Measurements from ENCODE around the gene RAB14.

The RAB14 gene

DNA sequence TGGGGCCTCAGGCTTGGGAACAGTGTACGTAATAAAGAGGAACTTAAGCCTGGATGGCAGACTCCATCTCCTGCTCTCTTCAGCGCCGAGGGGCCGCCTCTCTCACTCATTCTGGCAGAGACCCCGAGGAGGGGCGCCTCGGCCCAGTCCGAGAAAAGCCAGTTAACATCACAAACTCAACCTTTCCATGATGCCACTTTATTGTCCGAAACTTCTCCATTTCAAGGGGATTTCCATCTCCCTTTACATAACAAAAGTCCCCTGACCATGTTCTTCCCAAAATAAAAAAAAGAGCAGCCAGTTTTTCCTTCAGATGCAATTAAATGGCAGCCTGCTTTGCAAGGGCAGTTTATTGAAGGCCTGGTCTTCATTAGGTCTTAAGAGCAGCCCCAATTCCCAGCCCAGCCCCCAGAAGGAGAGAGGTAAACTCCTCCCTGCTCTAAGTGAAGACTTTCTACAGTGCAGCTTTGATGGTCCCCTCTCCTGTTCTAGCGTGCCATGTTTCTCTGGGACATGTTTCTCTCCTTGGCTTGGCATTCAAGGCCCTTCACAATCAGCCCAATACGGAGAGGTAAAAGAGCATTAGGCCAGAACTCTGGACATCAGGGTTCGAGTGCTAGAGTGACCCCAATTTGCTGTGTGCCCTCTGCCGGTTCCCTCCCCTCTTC lies 19.5 kb upstream of the RAB14 start:
- in situ Hi-C loops (cut with HindIII; ENCODE audit: low sequenced_read_pairs), result no loop called here

DNA sequence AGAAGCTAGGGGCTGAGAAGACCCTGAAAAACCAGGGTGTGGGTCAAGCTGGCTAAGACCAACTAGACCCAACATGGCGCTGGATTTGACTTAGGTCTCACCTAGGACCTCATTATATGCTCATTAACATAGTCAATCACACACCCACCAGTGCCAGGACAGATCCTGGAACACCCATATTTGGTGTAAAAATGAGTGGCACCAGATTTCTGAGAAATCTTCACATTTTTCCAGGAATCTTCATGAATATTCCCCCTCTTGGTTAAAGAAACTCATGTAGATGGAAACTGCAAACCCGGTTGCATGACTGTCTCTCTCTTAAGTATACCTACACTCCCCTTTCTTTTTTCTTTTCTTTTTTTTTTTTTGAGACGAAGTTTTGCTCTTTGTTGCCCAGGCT lies 17.9 kb upstream of the RAB14 start:
- in situ Hi-C loops (cut with HindIII; ENCODE audit: low sequenced_read_pairs), result no loop called here

DNA sequence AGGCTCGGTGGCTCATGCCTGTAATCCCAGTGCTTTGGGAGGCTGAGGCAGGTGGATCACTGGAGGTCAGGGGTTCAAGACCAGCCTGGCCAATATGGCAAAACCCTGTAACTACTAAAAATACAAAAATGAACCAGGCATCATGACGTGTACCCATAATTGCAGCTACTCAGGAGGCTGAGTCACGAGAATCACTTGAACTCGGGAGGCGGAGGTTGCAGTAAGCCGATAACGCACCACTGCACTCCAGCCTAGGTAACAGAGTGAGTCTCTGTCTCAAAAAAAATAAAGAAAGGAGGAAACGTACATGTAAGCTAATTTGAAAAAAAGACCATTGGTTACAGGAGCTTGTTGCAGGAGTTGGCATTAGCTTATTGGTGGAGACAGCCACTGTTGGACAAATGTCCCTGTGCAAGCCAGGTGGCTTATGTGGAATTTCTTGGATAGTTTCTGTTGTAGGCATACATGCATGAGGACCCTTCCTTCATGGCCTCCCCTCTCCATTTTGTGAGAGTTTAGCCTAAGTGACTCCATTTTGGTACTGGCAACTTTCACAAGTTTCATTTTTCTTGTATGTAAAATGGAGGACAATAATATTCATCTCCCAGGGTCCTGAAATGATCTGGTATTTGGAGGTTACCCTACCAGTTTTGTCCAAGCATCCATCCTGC lies 16.8 kb upstream of the RAB14 start:
- in situ Hi-C loops (cut with HindIII; ENCODE audit: low sequenced_read_pairs), result no loop called here

DNA sequence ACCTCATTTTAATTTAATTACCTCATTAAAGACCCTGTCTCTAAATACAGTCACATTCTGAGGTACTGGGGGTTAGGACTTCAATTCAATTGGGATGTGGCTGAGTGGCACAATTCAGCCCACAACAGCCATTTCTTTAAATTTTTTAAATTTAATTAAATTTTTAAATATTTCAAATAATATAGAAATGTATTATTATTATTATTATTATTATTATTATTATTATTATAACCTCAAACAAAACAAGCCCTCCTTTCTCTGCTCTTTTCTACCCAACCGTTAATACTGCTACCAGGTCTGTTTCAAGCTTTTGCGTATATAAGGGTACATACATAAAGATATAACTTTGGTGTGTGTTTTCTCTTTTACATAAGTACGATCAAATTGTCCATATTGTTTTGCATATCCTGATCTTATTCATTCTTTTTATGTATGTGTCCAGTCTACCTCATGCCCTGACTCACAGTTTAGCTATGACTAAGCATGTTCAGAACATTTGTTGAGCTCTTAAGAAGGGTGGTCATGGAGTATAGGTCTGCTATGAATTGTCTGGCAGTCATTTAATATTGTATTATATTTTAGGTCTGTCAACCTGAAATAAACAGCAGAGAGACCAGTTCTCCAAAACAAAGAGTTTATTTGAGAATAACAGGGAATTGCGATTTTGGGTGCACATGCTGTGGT lies 16.1 kb upstream of the RAB14 start:
- in situ Hi-C loops (cut with HindIII; ENCODE audit: low sequenced_read_pairs), result no loop called here

DNA sequence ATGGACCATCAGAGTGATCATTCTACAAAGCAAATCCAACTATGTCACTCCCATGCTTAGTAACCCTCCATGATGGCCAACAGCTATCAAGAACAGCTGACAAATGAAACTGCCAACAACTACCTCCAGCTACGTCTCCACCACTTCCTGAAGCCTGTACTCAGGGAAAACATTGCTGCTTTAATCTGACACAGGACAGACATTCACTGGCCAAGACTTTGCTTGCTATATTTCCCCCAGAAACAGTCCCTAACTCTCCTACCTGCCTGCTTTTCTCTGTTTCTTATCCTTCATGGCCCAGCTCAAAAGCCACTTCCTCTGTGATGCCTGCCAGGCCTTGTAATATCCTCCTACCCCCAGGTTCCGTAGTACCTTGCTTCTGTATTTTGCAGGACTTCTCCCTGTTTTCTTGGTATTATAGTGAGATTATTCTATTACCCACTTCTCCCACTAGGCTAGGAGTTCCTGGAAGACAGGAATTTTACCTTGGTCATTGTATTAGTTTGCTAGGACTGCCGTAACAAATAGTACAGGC lies 14.7 kb upstream of the RAB14 start:
- in situ Hi-C loops (cut with HindIII; ENCODE audit: low sequenced_read_pairs), result no loop called here

DNA sequence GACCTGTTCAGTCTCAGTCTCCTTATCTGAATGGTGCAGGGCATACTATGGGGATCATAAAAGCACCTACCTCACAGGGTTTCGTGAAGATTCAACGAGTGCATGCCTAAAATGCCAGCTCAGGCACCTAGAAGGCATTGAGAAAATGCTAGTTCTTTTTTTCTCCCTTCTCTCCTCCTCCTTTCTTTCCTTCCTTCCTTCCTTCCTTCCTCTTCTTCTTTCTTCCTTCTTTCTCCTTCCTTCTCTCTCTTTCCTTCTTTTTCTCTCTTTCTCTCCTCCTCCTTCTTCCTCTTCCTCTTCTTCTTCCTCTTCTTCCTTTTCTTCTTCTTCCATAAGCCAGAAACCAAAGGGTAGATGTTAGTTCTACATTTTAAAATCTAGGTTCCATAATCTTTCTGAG lies 12.3 kb upstream of the RAB14 start:
- in situ Hi-C loops (cut with HindIII; ENCODE audit: low sequenced_read_pairs), result no loop called here

DNA sequence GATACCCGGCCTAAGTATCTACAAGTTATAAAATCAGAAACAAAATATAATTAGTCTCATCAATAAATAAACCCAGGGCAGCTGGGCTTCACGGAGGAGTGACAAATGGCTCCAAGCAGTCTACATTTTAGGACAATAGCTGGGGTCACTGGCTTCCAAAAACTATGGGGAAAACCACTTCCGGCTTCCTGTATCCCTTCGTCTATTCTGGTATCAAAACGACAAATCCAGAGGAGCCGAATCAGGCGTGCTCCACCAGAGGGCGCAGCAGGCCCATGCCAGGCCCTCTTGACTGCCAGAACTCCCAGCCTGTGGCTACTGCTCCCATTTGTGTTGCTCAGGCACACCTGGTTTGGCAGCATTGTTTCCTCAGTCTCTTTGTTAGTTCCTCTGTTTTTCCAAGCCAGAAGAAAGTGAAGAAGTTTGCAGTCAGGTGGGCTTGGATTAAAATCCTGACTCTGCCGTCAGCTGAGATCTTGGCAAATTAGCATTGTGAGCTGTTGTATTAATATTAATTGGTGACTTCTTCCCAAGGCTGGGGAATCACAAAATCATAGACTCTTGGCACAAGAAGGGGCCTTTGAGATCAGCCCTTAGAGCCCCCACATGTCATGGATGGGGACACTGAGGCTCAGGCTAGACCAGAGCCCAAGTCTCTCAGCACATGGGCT lies 11.6 kb upstream of the RAB14 start:
- in situ Hi-C loops (cut with HindIII; ENCODE audit: low sequenced_read_pairs), result no loop called here

DNA sequence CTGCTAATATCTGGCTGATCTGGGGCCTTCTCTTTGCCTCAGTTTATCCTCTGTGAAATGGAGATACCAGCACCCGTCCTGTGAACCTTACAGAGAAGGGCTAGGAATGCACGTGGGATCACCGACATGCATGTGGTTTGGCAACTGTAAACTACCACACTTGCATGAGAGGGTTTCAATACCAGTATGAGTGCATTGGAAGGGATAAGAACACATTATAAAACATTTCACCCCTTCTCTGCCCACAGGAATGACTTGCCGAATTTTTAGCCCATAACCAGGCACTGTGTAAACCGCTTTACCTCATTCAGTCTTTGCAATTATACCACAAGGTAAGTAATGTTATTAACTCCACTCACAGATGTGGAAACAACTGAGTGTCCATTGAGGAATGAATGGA lies 8.9 kb upstream of the RAB14 start:
- in situ Hi-C loops (cut with HindIII; ENCODE audit: low sequenced_read_pairs), result no loop called here

DNA sequence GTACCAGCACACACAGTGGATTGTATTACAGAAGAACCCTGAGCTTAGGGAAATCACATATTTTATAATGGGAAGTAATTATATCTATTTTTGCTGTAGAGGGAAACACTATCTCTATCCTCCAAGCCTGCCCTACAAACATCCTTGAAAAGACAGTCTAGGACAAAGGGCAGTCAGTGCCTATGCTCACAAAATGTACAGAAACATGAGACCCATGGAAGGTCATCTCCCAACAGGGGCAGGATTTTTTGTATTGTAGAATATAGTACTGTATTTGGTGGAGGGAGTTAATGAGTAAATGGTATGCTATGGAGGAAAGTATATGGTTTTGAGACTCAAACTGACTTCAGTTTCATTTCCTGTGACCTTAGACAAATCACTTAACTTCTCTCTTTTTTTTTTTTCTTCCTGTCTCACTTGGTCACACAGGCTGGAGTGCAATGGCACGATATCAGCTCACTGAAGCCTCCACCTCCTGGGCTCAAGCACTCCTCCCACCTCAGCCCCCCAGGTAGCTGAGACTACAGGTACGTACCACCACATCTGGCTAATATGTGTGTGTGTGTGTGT lies 5.8 kb upstream of the RAB14 start:
- in situ Hi-C loops (cut with HindIII; ENCODE audit: low sequenced_read_pairs), result no loop called here

DNA sequence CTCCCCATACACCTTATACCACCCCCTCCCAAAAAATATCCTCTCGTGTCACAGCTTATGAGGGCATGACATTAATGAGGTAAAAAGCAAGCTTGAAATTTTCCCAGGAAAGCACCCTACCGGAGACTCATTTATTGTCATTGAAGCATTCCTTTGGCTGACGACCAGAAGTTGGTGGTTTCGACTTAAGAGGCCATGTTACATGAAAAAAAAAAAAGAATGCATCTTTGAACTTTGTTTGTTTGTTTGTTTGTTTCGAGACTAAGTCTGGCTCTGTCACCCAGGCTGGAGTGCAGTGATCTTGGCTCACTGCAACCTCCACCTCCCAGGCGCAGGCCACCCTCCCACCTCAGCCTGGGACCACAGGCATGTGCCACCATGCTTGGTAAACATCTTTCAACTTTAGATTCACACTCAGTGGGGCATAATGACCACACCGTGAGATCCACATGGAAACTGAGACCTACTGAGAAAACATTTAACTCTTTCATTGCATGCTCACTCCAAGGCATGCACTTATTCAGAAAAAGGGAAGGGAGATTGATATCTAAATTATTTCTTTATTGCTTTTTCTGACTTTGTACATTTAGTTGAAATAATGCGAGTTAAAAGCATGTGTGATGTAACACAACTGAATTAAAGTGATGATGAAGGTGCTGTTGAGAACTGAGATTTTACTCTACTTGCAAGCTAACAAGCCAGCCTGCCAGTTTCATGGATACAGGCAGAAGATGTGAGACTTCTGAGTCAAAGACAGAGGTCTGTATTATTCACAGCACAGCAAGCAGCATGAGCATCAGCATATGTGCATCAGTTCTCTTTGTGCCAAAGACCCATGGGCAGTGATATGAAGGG lies 5.1 kb upstream of the RAB14 start:
- in situ Hi-C loops (cut with HindIII; ENCODE audit: low sequenced_read_pairs), result no loop called here

DNA sequence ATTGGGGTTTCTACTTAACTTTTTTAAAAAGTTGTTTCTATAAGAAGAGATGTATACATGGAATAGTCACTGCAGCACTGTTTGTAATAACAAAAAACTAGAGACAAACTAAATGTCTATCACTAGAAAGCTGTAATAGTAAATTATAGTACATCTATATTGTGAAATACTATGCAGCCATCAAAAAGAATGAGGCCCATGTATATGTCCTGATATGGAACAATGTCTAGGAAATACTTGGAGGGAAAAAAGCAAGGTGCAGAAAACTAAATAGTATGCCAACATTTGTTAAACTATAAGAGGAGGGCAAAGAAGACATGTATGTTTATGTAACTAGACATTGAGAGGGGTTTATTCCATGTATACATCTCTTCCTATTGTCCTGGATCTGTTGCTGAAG lies 2.9 kb upstream of the RAB14 start:
- in situ Hi-C loops (cut with HindIII; ENCODE audit: low sequenced_read_pairs), result no loop called here

DNA sequence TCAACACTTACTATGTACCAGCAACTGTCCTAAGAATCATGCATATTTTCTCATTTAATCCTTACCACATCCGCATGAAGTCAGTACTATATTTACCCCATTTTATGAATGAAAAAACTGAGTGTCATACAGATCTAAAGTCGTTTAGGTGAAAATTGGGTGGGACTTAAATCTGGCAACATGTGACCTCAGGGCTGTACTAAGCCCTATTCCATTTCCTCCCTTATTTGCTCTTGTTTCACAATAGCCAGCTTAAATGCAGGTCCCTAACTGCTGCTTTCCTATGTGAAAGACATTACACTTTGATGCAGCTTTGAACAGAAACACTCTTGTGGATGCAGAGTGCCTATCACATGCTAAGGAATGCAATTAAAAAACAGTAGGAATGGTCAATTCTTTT lies 2.5 kb upstream of the RAB14 start:
- in situ Hi-C loops (cut with HindIII; ENCODE audit: low sequenced_read_pairs), result no loop called here

DNA sequence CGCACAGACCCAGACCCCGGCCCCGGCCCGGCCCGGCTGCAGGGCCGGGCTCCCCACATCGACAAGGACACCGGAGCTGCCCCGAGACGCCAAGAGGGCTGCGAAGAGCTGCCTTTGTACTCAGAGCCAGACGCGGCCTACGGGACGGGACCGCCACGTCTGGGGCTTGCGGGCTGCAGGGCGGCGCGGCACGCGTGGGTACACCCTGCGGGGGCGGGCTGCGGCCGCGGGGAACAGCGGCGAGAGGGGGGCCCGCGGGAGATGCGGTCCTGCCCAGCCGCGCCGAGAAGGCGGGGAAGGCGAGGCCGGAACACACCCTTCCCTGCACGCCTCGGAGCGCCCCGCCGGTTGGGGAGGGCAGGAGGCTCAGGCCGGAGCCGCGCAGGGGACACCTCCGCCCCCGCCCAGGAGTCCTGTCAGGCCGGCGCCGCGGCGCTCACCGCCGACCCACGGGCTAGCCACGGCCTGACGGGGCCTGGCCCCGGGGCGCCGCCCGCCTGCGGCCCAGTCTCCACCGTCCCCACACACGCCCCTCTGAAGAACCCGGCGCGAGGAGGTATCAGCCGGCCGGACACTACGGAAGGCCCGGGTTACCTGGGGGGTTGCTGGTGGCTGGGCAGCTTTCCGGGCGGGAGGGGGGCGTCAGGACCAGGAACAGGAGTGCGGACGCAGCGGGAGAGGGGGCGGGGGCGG lies 478 bp downstream of the RAB14 start:
- in situ Hi-C loops (cut with HindIII; ENCODE audit: low sequenced_read_pairs), result no loop called here

DNA sequence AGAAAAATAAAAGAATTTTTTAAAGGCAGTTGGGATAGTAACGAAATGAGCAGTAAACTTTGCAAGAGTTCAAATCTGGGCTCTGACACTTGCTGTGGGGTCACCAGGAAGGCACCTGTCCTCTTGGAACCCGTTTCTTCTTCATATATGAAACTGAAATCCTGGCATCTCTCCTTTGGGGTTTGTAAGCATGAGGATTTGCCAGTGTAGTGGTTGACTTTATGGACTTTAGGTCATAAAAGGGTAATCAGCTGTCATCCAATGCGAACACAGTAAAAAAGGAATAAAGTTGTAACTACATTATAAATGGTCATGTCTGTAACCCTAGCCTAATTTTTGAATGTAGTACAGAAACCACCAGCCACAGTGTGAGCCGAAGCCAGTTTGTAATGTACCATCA lies 1.3 kb downstream of the RAB14 start:
- in situ Hi-C loops (cut with HindIII; ENCODE audit: low sequenced_read_pairs), result no loop called here

DNA sequence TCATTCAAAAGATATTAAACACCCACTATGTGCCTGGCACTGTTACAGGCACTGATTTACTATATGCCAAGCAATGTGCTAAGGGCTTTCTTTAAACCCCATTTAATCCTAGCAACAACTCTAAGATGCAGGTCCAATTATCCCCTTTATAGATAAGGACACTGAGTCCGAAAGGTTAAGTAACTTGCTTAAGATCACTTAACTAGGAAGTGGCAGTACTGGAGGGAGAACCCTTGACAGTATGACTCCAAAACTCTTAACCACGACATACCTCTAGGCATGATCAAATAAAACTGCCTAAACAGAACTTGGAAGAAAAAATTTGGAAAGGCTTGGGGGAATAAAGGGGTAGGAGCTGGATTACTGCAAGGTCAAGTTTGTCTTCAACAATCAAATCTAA lies 1.7 kb downstream of the RAB14 start:
- in situ Hi-C loops (cut with HindIII; ENCODE audit: low sequenced_read_pairs), result no loop called here

DNA sequence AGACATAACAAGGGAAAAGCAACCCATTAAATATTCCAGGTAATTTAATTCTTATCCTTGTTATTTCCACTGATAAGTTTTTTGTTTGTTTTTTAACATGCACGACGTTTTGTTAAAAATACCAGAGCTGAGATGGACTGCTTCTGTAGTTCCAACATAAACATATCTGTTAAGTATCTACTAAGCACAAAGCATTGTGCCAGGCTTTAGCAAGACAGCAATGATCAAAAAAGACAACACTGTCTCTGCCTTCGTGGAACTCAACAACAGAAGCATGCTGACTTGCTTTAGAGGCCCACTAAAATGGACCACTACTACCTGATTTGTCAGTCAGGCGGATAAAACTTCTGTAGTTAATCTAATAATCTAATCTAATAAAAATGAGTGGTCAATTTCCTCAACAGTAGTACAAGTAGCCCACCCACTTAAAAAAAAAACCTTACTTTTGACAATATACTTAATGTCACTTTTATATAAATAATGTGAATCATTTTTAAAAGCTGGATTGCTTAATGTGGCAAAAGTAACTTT lies 3.1 kb downstream of the RAB14 start:
- in situ Hi-C loops (cut with HindIII; ENCODE audit: low sequenced_read_pairs), result no loop called here

DNA sequence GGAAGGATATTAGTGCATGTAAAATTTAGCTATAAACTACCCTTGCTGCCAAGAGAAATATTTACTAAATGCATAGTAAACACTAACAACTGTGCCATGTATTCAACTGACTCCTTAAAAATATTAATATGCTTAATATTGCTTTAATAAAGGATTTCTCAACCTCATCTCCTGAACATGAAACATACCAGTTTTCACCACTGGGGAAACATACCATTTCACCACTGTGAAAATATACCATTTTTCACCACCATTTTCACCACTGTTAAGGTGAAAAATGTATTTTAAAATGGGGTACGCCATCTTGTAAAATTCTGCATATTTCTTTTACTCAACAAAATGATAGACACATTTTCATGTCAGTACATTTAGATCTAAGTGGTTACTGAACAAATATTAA lies 4.5 kb downstream of the RAB14 start:
- in situ Hi-C loops (cut with HindIII; ENCODE audit: low sequenced_read_pairs), result no loop called here

DNA sequence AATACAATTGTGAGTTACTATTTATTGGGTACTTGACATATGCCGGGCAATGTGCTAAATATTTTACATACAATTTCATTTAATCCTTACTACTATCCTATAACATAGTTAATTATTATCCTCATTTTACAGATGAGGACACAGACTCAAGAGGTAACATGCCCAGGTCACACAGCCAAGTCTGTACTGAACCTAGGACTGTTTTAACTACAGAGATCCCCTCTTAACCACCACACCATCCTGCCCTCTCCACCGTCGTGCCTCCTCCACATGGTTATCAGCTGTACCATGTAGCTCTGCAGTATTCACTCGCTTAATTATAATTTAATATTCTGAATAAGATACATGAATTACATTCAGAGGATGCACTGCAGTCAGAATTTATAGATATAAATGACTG lies 5.3 kb downstream of the RAB14 start:
- in situ Hi-C loops (cut with HindIII; ENCODE audit: low sequenced_read_pairs), result no loop called here

DNA sequence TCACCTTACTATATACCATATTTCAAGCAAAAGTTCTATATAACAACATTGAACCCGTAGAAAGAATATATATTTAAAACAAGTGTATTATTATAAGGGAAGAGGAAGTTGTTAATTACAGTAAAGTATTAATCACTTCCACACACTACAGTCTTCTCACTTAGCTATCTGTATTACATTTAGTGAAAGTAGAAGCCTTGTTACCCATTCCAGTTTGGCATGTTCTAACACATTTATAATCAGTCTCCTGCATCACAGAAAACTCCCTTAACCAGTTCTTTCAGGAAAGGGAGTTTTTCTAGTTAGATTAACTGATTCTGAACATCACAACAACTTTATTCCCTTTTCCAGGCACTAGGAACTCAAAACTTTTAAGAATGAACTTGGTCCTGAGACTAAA lies 6.9 kb downstream of the RAB14 start:
- in situ Hi-C loops (cut with HindIII; ENCODE audit: low sequenced_read_pairs), result no loop called here

Data from endothelial cell of hepatic sinusoid (primary cell).